ENCODE results near the gene PGAP2. TPM values are rescaled to one million over a fixed set of nuclear protein-coding genes. Genes with fewer than 3 reads are reported as not detected.

PGAP2 gene
- total and polyA plus RNA-seq, 2 of the 13 experiments (the other 11 are each of a cell fraction or from before 2014, with no cell fraction given): 21.5 to 47.8 TPM

DNA sequence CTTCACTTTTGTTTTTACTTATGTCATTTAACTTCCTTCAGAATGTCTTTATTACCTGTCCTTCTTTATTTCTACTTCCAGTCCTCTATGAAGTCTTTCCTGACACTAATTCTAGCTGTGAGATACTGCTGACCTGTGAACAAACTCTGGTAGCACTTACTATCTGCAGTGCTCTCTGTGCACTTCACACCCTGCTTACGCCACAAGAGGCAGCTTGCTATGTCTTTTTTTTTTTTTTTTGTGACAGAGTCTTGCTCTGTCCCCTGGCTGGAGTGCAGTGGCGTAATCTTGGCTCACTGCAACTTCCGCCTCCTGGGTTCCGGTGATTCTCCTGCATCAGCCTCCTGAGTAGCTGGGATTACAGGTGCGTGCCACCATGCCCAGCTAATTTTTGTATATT is 57.8 kb downstream of the PGAP2 start (continued):
- TF ChIP-seq, protein P1, sequence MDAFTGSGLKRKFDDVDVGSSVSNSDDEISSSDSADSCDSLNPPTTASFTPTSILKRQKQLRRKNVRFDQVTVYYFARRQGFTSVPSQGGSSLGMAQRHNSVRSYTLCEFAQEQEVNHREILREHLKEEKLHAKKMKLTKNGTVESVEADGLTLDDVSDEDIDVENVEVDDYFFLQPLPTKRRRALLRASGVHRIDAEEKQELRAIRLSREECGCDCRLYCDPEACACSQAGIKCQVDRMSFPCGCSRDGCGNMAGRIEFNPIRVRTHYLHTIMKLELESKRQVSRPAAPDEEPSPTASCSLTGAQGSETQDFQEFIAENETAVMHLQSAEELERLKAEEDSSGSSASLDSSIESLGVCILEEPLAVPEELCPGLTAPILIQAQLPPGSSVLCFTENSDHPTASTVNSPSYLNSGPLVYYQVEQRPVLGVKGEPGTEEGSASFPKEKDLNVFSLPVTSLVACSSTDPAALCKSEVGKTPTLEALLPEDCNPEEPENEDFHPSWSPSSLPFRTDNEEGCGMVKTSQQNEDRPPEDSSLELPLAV (CRISPR knock-in tag; conservative IDR thresholded peaks at IDR 0.05; ENCODE audit: low read depth): no peak
- TF ChIP-seq THAP11 (CRISPR knock-in tag; IDR thresholded peaks at IDR 0.05) (no peak; the same call in 1 of the 2 replicates), FOSL2 (CRISPR knock-in tag; IDR thresholded peaks at IDR 0.05) (peak; percentile 31; the same call in 1 of the 2 replicates), PAX8 (CRISPR knock-in tag; IDR thresholded peaks at IDR 0.05; ENCODE audit: borderline replicate concordance) (no peak), SMAD1 (CRISPR knock-in tag; IDR thresholded peaks at IDR 0.05; ENCODE audit: borderline replicate concordance, low read depth) (no peak), RBAK (CRISPR knock-in tag; IDR thresholded peaks at IDR 0.05) (no peak), ZNF598 (CRISPR knock-in tag; IDR thresholded peaks at IDR 0.05; ENCODE audit: borderline replicate concordance) (no peak), ZKSCAN5 (CRISPR knock-in tag; IDR thresholded peaks at IDR 0.05) (no peak), PHF5A (CRISPR knock-in tag; IDR thresholded peaks at IDR 0.05; ENCODE audit: low read depth, unreplicated experiment) (no peak), NCOA2 (CRISPR knock-in tag; IDR thresholded peaks at IDR 0.05) (no peak), RFXAP (CRISPR knock-in tag; IDR thresholded peaks at IDR 0.05; ENCODE audit: borderline replicate concordance) (no peak), PHF21A (CRISPR knock-in tag; IDR thresholded peaks at IDR 0.05) (0 out of 2 replicates have a peak, but pooled peaks have one; percentile 34), PCBP2 (optimal IDR thresholded peaks at IDR 0.05; ENCODE audit: low read depth, low read length, poor library complexity, severe bottlenecking) (no peak), CC2D1A (CRISPR knock-in tag; IDR thresholded peaks at IDR 0.05) (no peak), ZNF883 (CRISPR knock-in tag; IDR thresholded peaks at IDR 0.05; ENCODE audit: not compliant biosample characterization) (no peak), MLLT10 (CRISPR knock-in tag; IDR thresholded peaks at IDR 0.05) (no peak), SP140L (CRISPR knock-in tag; IDR thresholded peaks at IDR 0.05; ENCODE audit: borderline replicate concordance) (no peak), BCL6 (CRISPR knock-in tag; IDR thresholded peaks at IDR 0.05) (peak; percentile 39; the same call in 1 of the 2 replicates), NFE2L2 (IDR thresholded peaks at IDR 0.05; ENCODE audit: low read length) (no peak), STAG1 (CRISPR knock-in tag; IDR thresholded peaks at IDR 0.05) (no peak), PHB2 (IDR thresholded peaks at IDR 0.05; ENCODE audit: partially characterized antibody) (no peak), ZFP36L2 (CRISPR knock-in tag; IDR thresholded peaks at IDR 0.05) (no peak)
- TF ChIP-seq, protein P2, sequence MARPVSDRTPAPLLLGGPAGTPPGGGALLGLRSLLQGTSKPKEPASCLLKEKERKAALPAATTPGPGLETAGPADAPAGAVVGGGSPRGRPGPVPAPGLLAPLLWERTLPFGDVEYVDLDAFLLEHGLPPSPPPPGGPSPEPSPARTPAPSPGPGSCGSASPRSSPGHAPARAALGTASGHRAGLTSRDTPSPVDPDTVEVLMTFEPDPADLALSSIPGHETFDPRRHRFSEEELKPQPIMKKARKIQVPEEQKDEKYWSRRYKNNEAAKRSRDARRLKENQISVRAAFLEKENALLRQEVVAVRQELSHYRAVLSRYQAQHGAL (CRISPR knock-in tag; IDR thresholded peaks at IDR 0.05; ENCODE audit: not compliant biosample characterization): no peak
- TF ChIP-seq, protein P3, sequence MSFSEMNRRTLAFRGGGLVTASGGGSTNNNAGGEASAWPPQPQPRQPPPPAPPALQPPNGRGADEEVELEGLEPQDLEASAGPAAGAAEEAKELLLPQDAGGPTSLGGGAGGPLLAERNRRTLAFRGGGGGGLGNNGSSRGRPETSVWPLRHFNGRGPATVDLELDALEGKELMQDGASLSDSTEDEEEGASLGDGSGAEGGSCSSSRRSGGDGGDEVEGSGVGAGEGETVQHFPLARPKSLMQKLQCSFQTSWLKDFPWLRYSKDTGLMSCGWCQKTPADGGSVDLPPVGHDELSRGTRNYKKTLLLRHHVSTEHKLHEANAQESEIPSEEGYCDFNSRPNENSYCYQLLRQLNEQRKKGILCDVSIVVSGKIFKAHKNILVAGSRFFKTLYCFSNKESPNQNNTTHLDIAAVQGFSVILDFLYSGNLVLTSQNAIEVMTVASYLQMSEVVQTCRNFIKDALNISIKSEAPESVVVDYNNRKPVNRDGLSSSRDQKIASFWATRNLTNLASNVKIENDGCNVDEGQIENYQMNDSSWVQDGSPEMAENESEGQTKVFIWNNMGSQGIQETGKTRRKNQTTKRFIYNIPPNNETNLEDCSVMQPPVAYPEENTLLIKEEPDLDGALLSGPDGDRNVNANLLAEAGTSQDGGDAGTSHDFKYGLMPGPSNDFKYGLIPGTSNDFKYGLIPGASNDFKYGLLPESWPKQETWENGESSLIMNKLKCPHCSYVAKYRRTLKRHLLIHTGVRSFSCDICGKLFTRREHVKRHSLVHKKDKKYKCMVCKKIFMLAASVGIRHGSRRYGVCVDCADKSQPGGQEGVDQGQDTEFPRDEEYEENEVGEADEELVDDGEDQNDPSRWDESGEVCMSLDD (CRISPR knock-in tag; IDR thresholded peaks at IDR 0.05; ENCODE audit: borderline replicate concordance): no peak

All from HepG2 (cell line).